ENCODE results near the gene MUC20.

Gene MUC20

DNA sequence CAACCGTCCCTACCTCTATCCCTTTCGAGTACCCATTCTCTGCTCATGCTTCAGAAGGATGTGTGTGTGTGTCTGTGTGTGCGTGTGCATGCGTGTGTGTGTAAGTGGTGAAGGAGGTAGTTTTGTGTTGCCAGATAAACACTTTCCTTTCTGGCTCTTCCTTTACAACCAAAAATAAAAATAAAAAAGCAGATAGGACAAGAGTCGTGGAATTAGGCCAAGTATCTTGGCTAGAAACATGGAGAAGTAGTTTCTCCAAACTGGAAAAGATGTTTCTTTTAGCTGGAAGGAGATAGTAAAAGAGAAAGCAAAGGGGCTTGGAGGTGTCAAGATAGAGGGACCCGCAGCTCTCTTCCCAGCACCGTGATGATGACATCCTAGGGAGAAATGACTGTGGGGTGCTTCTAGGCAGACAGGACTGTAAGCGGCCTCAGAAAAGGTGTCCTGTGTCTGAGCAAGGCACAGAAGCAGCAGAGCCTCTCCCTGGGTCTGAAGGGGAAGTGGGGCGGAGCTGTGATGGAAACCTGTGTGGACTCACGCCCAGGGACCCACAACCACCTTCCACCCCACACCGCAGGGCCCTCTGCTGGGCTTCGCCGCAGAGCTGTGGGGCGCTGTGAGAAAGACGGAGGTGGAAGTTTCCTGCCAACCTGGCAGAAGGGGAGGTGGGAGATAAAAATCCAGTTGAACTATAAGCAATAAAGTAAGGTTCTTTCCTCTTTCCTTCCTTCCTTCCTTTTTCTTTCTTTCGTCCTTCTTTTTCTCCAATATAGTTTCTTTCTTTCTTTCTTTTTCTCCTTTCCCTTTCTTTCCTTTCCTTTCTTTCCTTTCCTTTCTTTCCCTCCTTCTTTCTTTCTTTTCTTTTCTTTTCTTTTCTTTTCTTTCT lies 35.3 kb downstream of the MUC20 start:
- no peak for DNase-seq (ENCODE audit: low spot score)

- DNase-seq (ENCODE audit: low spot score) = no peak
These were observed 36.6 kb downstream of the MUC20 start for GRCh38 chr3:195757438-195757770.

GRCh38 chr3:195757827-195758226 lies 37.0 kb downstream of the MUC20 start:
- DNase-seq (ENCODE audit: low spot score) = no peak

DNA sequence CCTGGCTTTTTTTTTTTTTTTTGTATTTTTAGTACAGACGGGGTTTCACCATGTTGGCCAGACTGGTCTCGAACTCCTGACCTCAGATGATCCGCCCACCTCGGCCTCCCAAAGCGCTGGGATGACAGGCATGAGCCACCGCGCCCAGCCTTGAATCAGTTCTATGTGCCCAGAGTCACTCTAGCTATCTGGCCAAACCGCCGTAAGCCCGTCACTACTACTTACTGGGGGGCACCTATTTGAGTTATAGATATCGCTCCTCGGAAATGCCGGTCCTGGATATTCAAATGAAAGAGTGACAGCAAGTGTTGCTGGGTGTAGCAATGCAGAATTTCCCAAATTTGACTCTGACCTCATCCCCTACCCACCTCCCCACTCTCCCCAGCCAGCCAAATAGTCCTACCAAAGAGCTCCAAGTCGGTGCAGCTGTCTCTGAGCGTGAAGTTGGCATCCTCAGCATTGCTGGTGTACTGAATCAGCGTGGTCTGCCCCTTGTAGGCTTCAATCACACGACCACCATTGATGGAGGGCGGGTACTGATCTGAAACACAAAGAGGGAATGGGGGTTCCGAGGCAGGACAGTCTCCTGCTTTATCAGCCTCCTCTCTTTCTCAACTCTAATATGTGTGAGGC lies 38.1 kb downstream of the MUC20 start:
- DNase-seq (ENCODE audit: low spot score) = no peak

DNA sequence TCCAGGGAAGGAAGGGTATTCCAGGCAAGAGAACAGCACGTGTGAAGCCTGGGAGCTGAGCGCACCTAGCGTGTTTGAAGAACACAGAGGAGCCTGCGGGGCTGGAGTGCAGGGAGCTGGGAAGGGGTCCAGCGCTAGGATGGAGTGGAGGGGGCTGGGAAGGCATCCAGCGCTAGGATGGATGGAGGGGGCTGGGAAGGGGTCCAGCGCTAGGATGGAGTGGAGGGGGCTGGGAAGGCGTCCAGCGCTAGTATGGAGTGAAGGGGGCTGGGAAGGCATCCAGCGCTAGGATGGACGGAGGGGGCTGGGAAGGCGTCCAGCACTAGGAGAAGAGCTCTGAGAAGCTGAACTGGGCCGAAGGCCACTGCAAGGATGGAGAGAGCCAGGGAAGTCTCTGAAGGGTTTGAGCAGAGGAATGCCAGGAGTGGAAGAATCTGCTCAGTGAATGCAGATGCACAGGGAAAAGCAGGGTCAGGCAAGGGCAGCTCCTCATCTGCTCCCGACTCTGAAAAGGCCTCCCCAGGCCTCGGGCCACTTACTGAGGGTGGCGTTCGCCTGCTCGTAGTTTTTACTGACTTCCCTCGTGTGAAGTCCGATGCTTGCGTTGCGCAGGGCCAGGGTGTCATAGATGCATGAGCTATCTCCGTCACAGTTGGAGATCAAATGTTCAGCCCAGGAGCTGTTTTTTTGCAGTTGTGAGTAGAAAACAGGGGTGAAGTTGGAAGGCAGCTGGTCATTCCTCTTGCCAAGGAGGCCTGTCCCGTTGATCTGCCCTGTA lies 39.8 kb downstream of the MUC20 start:
- no peak for DNase-seq (ENCODE audit: low spot score)

DNA sequence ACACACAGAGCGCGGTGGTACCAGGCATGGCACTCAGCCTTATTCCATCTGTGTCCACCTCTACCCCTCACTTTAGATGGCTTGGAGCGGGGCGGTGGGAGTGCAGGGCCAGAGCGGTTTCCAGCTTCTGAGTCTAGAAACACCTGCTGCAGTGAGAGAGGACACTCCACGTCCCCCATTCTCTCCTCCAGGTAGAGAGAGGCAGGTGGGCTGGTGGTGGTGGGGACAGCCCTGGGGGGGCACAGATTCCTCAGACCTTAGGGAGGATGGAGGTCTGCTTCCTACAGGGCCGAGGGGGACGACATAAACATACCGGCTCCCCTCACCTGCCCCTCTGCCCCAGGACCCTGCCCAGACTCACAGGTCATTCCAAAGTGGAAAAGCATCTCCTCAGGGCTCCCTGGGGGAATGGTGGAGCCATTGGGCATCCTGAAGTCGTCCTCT lies 40.4 kb downstream of the MUC20 start:
- DNase-seq (ENCODE audit: low spot score) = no peak

GRCh38 chr3:195761567-195762248 lies 40.9 kb downstream of the MUC20 start:
- DNase-seq (ENCODE audit: low spot score) = no peak

GRCh38 chr3:195762249-195762585 lies 41.4 kb downstream of the MUC20 start:
- no peak for DNase-seq (ENCODE audit: low spot score)

DNA sequence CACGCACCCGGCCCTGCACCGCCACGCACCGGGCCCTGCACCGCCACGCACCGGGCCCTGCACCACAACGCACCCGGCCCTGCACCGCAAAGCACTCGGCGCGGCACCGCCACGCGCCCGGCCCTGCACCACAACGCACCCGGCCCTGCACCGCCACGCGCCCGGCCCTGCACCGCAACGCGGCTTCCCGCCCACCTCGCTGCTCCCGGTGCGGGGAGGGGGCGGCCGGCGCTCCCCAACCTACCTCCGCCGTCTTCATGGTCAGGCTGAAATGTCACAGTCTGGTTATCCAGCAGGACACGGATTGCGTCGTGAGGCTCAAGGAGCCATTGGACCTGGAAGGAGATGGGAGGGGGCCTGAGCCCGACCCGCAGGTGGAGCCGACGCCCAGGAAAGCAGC lies 41.8 kb downstream of the MUC20 start:
- no peak for DNase-seq (ENCODE audit: low spot score)

GRCh38 chr3:195763076-195763830 lies 42.5 kb downstream of the MUC20 start:
- DNase-seq (ENCODE audit: low spot score) = no peak

DNA sequence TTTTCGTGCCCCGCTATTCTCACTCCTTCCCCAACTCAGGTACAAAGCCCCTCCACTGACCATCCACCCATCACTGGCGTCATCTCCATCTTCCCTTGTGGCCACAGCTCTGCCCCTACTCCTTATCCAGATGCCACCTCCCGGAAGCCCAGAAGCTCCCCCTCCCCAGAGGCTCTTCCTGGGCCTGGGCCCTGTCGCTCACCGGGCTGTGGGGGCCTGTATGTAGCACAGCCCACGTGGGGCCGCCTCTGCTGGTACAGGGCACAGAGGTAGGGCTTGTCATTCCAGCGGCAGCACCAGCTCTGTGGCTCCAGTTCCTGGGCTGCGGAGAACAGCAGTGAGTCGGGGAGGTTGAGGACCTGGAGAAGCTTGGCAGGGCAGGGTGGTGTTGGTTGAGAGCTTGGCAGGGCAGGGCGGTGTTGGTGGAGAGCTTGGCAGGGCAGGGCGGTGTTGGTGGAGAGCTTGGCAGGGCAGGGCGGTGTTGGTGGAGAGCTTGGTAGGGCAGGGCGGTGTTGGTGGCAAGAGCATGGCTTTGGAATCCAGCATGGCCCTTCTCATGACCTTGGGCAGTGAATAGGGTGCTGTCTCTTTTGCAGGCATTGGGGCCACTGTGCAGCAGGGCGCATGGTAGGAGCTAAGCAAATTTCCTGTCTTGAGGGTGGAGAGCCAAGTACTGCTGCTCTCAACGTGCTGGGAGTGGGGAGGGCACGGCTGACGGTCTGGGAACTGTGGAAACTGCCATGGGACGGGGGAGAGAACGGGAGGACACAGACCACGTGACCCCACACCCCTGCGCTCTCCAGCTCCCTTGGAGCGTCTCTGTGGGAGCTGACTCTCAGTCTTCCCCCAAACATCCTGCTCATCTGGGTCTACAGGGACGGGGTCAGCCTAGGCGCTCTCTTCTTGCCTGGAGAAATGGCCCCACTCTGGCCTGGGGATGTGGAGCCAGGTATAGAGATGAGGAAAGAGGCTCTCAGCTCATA lies 43.4 kb downstream of the MUC20 start:
- no peak for DNase-seq (ENCODE audit: low spot score)

GRCh38 chr3:195764961-195765706 lies 44.4 kb downstream of the MUC20 start:
- no peak for DNase-seq (ENCODE audit: low spot score)

DNA sequence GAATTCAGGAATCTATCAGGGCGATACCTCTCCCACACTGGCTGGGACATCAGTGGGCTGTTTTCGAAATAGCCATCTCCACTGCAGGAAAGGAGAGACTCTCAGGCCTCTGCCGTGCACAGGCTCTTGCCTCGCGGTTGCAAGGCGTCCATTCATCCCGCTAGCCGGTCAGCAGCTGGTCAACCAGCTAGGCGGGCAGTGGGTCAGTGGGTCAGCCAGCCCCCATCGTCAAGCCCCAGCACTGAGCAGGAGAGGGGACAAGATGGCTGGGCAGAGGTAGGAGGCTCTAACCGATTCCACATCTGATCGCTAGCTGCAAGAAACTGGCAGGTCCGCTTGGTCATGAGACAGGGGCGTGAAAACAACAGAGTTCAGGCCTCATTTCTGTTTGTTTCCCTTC lies 45.9 kb downstream of the MUC20 start:
- no peak for DNase-seq (ENCODE audit: low spot score)

DNA sequence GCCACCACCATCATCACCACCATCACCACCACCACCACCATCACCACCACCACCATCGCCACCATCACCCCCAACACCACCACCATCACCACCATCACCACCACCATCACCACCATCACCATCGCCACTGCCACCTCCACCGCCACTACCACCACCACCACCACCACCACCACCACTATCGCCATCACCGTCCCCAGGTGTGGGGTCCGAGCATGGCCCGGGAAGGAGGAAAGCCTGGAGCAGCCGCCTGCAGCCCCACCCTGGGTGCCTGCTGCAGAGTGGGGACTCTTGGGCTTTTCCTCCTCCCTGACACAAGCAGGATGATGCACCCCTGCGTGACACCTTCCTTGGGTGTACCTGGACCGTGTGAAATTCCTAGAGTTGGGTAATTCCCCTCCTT lies 47.0 kb downstream of the MUC20 start:
- DNase-seq (ENCODE audit: low spot score) = no peak

- no peak for DNase-seq (ENCODE audit: low spot score)
These were observed 47.6 kb downstream of the MUC20 start for GRCh38 chr3:195768414-195768813.

DNA sequence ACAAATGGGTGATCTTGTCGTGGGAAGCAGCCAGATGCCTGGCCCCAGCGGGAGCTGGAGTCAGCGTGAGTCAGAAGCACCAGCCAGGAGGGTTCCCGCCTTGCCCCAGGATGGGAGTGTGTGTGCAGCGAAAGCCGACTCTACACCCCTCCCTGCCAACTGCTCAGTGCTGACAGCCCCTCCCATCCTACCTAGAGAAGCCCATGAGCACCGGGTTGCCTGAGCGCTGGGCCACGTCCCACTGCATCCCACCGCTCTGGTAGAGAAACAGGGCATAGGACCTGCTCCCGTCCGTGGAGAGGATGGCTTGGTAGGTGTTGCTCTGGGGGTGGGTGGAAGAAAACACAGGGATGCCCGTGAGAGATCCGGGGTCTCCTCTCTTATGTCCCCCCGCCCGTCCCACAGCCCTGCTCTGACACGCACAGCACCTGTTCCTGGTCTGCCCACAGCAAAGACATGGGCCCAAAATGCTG lies 48.1 kb downstream of the MUC20 start:
- DNase-seq (ENCODE audit: low spot score) = no peak

- no peak for DNase-seq (ENCODE audit: low spot score)
These were observed 48.8 kb downstream of the MUC20 start for GRCh38 chr3:195769551-195769950.

DNA sequence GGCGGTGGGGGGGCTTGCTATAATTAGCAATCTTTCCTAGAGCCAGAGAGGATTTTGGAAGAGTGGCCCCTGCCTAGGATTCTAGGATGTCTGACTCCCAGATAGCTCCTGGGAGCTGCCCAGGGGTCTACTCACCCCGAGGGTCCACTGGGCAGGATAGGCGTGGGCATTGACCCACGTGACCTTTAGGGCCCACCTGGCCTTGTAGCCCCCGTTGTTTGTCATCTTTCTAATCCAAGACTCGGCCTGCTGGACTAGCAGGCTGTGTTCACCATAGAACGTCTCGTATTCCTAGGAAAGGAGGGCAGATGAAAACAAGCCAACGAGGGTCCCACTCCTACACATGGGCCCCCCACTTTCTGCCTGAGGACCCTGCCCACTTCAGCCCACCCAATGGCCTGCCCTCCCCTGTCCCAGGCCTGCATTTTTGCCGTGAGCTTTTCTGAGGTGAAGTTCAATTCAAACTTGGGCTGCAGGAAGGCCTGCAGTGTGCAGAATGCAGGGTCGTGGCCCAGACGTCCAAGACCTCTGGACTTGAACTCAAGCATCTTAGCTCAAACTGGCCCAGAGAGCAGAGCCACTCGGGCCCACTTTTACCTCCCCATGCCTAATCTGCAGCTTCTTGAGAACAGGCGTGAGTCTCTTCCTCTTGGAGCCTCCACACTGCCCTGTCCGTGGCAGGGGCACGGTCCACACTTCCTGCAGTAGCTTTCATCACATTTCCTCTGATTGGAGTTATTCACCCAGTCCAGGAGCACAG lies 49.5 kb downstream of the MUC20 start:
- DNase-seq (ENCODE audit: low spot score) = no peak
